Transverse colon (tissue), 4 donors: ENCODE measurements around the gene UBC.
A peak's percentile ranks its signal among the peaks of the same experiment; 100 is the strongest.

ENCODE experiments used
- POLR2A ChIP-seq: fragments of 450-650 bp; IDR thresholded peaks from one replicate; pipeline ENCODE4 v1.6.1; 2016; ENCODE audit warnings: antibody characterized with exemption, mild to moderate bottlenecking, moderate library complexity
- POLR2AphosphoS5 ChIP-seq, 3 donors: sonication (generic); formaldehyde crosslinking; IDR thresholded peaks; one replicate each; pipeline ENCODE4 v1.6.1; 2016; ENCODE audit warnings: antibody characterized with exemption in 3 of 3
- TF ChIP-seq, protein P1 (sequence below), 5 experiments: fragments of 200-600 bp in 3 of 5; fragments of 450-650 bp in 2 of 5; sonication (generic) in 3 of 5; IDR thresholded peaks; 1 replicate in 2 of 5; 2 replicates in 3 of 5; pipeline ENCODE4 v1.5.1; 2016 to 2017; ENCODE audit warnings: antibody characterized with exemption in 5 of 5, inconsistent platforms in 3 of 5, mild to moderate bottlenecking in 2 of 5, moderate library complexity in 1 of 5

DNA sequence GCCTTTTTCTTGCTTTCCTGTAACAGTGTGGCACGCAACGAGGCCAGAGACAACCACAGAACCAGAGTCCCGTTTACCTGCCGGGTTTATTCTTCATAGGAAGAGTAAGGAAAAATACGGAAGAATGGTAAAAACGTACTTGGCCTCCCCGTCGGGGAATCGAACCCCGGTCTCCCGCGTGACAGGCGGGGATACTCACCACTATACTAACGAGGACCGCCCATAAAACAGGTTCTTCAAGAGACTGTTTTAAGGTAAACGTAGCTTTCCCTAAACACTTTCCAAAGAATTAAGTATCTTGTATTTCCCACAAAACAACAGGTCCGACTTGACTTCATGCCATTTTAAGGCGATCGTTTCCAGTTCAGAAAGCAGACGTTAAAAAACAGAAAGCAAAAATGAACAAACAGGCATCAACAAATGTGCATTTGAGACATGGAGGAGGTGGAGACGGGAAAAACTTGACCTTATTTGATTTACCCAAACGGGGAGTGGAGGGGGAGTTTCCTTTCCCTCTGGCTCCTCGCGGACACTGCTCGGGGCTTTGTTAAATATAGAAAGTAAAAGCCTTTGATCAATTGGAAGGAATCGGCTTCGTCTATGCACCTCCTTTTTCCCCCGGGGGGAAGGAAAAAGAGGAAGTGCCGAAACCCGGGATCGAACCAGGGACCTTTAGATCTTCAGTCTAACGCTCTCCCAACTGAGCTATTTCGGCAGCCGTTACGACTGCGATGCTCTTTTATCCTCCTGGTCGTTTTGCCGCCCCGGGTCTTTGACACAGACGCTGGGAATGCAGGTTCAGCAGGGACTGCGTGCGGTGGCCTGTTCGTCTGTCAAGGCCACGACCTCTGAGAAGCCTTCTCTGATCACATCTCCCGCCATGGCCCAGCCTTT, 13.0 kb upstream of the UBC start:
- TF ChIP-seq, protein P1, sequence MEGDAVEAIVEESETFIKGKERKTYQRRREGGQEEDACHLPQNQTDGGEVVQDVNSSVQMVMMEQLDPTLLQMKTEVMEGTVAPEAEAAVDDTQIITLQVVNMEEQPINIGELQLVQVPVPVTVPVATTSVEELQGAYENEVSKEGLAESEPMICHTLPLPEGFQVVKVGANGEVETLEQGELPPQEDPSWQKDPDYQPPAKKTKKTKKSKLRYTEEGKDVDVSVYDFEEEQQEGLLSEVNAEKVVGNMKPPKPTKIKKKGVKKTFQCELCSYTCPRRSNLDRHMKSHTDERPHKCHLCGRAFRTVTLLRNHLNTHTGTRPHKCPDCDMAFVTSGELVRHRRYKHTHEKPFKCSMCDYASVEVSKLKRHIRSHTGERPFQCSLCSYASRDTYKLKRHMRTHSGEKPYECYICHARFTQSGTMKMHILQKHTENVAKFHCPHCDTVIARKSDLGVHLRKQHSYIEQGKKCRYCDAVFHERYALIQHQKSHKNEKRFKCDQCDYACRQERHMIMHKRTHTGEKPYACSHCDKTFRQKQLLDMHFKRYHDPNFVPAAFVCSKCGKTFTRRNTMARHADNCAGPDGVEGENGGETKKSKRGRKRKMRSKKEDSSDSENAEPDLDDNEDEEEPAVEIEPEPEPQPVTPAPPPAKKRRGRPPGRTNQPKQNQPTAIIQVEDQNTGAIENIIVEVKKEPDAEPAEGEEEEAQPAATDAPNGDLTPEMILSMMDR (IDR thresholded peaks at IDR 0.05) = peak in 1 of 5 experiments; percentile 7
- TF ChIP-seq POLR2AphosphoS5 (IDR thresholded peaks at IDR 0.05) (peak in 2 of 3 donors; percentile 21 to 24), POLR2A (no peak)
